22Rv1 (cell line): Measurements from ENCODE around the gene RRP36.

Experiments used
- H3K27ac ChIP-seq: fragments of 450-650 bp; 2 replicates; pipeline ENCODE4 v1.5.1; 2017
- CTCF ChIP-seq: fragments of 450-650 bp; IDR thresholded peaks from 2 replicates; pipeline ENCODE4 v1.5.1; 2017; ENCODE audit warnings: mild to moderate bottlenecking
- ZFX ChIP-seq: fragments of 450-650 bp; IDR thresholded peaks from 2 replicates; pipeline ENCODE4 v1.6.1; 2017; ENCODE audit warnings: antibody characterized with exemption, borderline replicate concordance

The RRP36 gene

DNA sequence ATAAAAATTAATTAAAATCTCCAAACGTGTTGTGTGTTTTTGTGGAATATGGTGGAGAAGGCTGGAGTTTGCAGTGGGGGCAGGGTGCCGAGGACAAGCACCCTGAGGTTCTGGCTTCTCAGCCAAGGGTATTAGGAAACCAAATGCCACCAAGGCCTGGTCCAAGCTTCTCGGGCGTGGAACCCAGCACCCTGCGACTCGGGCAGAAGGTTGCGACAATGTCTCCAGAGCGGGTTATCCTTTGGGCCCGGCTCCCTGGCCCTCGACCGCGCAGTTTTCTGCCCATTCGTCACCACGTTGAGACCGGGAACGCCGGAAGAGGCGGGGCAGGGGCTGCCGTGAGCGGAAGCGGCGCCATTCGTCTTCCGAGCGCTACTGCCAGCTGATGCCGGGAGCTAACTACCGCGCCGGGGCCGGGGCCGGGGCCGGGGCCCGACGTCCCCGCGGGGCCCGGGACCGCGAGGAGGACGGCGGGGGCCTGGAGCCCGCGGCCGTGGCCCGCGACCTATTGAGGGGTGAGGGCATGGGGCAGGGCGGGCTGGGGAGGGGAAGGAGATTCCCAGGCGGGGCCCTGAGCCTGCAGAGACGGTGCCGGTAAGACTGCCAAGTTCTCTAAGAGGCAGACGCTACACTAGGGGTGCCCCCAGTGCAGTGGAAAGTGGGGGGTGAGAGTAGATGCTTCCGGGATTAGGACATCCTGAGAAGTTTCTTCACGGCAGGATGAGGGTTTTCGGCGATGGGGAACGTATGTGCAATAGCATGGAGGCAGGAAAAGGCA is at the start of gene RRP36:
Gene RRP36 (plus strand): TSS at position 354 of the 778 bp plus-strand sequence. CDS start 32 bp downstream, at position 386.
- peak within 1 kb of the TSS; percentile 84 for H3K27ac ChIP-seq
- TF ChIP-seq ZFX = no peak
- no peak for TF ChIP-seq CTCF

GRCh38 chr6:42971746-42972327 is 49.6 kb upstream of the RRP36 start:
- TF ChIP-seq CTCF = no peak
- peak overlapping the region; percentile 34; the same call in 1 of the 2 replicates for H3K27ac ChIP-seq

- TF ChIP-seq CTCF (no peak), ZFX (no peak)
- H3K27ac ChIP-seq = no peak overlapping the region
These were observed 47.5 kb upstream of the RRP36 start for GRCh38 chr6:42973926-42974325.

DNA sequence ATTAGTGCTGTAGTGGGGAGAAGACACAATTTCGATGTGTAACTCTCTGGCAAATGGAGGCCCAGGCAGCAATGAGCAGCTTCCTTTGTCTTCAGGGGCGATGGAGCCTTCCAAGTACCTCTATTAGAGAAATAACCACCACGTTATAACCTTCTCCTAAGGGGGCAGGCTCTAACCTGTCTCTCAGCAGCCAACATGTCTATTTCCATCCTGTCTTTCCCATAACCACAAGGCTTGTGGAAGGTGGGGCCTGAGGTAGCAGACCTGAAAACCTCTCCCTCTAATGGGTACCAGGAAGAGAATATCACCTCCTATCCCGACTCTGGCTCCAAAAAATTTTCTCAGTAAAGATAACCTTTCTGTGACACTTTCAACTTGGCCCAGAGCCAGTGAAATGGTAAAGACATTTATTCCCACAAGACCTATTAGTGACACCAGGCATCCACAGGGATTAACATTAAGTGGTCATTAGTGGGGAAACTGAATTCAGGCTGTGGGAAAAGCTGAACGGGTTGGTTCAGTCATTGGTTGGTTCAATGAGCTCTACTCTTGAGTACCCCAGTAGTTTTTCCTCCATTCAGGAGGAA is 46.4 kb upstream of the RRP36 start:
- H3K27ac ChIP-seq = no peak overlapping the region
- no peak for TF ChIP-seq ZFX
- no peak for TF ChIP-seq CTCF

DNA sequence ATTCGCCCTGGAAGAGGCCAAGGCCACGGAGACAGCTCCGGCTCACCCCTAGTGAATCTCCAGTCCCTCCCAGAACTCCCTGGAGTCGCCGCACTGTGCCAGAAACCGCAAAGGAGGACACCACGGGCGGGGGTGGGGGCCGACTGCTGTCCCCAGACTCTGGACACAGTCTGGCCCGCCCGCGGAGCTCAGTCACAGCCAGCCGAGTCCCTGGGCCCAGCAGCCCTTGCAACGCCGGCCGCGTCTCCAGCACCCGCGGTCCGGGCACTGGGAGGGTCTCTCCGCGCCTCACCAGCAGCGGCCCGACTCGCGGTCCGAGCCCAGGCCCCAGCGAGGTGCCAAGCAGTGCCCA is 43.0 kb upstream of the RRP36 start:
- TF ChIP-seq CTCF (no peak), ZFX (no peak)
- peak overlapping the region; percentile 85 for H3K27ac ChIP-seq

DNA sequence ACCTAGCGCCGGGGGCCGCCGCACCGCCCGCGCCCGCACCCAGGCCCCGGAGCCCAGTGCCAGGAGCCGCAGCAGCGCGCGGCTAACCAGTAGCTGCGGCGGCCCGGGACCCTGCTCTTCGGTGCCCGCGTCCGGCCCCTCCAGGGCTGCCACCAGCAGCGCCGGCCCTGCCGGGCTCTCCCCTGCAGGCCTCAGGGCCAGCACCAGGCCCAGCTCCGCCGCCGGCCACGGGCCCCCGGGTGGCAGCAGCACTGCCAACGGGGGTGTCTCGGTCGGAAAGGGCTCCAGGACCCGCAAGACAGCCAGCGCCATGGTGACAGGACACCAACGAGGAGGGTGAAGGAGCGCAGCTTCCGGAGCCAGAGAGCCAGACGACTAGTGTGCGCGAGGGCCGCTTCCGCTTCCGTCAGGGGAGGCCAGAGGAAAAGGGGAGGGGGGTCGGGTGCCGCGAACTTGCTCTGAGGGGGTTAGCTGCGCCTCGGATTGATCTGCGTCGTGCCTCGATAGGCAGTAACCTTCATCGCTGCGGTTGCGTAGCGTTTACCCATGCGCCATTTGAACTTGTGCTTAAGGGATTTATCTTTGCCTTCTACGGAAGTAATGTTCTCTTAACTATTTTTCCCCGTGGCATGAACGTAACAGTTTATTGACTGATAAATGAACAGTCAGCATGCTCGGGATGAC is 42.4 kb upstream of the RRP36 start, which contains the start of gene PEX6:
Gene PEX6 (minus strand): TSS at position 343 of the 684 bp plus-strand sequence. CDS start 31 bp downstream, at position 312.
- TF ChIP-seq ZFX (peak; percentile 55; the same call in 1 of the 2 replicates), CTCF (no peak)
- H3K27ac ChIP-seq = peak within 1 kb of the TSS; percentile 85
